Measurements from ENCODE around the gene AQP2.

The AQP2 gene

GRCh38 chr12:49962861-49963765, 12.6 kb downstream of the AQP2 start:
- TF ChIP-seq PPARA (CRISPR knock-in tag; IDR thresholded peaks at IDR 0.05; ENCODE audit: borderline replicate concordance) (no peak), ESRRG (CRISPR knock-in tag; IDR thresholded peaks at IDR 0.05) (no peak), ZNF8 (CRISPR knock-in tag; IDR thresholded peaks at IDR 0.05) (no peak), ZFP3 (CRISPR knock-in tag; IDR thresholded peaks at IDR 0.05) (no peak), PATZ1 (CRISPR knock-in tag; IDR thresholded peaks at IDR 0.05; ENCODE audit: borderline replicate concordance) (no peak)
- ATAC-seq, result peak; percentile 55

- ATAC-seq, result no peak
Observed at GRCh38 chr12:49963976-49964815, 13.7 kb downstream of the AQP2 start.

GRCh38 chr12:49964849-49965624, 14.5 kb downstream of the AQP2 start:
- ATAC-seq, result no peak

More at GRCh38 chr12:49963976-49964815, 13.7 kb downstream of the AQP2 start:
- no peak for TF ChIP-seq CSRNP3 (CRISPR knock-in tag; IDR thresholded peaks at IDR 0.05)
- TF ChIP-seq ZC3H10 (CRISPR knock-in tag; IDR thresholded peaks at IDR 0.05), result no peak
- TF ChIP-seq ARNTL (CRISPR knock-in tag; IDR thresholded peaks at IDR 0.05; ENCODE audit: borderline replicate concordance, low read depth), result no peak
- no peak for TF ChIP-seq TOX (CRISPR knock-in tag; IDR thresholded peaks at IDR 0.05; ENCODE audit: borderline replicate concordance)
- no peak for TF ChIP-seq OSR1 (CRISPR knock-in tag; IDR thresholded peaks at IDR 0.05)
- no peak for TF ChIP-seq CREB5 (CRISPR knock-in tag; IDR thresholded peaks at IDR 0.05; ENCODE audit: low read depth)
- TF ChIP-seq GLIS3 (CRISPR knock-in tag; IDR thresholded peaks at IDR 0.05), result no peak
- TF ChIP-seq SNAI2 (CRISPR knock-in tag; IDR thresholded peaks at IDR 0.05), result no peak
- no peak for TF ChIP-seq ZFP30 (CRISPR knock-in tag; IDR thresholded peaks at IDR 0.05)

More at GRCh38 chr12:49964849-49965624, 14.5 kb downstream of the AQP2 start:
- TF ChIP-seq ZNF70 (CRISPR knock-in tag; IDR thresholded peaks at IDR 0.05), result no peak
- no peak for TF ChIP-seq CREB5 (CRISPR knock-in tag; IDR thresholded peaks at IDR 0.05; ENCODE audit: low read depth)
- no peak for TF ChIP-seq CSRNP3 (CRISPR knock-in tag; IDR thresholded peaks at IDR 0.05)
- TF ChIP-seq POU6F1 (CRISPR knock-in tag; IDR thresholded peaks at IDR 0.05; ENCODE audit: borderline replicate concordance, low read depth), result no peak
- TF ChIP-seq ZNF8 (CRISPR knock-in tag; IDR thresholded peaks at IDR 0.05), result no peak
- TF ChIP-seq RARB (CRISPR knock-in tag; IDR thresholded peaks at IDR 0.05), result no peak
- TF ChIP-seq GLIS3 (CRISPR knock-in tag; IDR thresholded peaks at IDR 0.05), result no peak
- no peak for TF ChIP-seq ARNTL (CRISPR knock-in tag; IDR thresholded peaks at IDR 0.05; ENCODE audit: borderline replicate concordance, low read depth)
- no peak for TF ChIP-seq PATZ1 (CRISPR knock-in tag; IDR thresholded peaks at IDR 0.05; ENCODE audit: borderline replicate concordance)
- no peak for TF ChIP-seq OSR1 (CRISPR knock-in tag; IDR thresholded peaks at IDR 0.05)
- no peak for TF ChIP-seq ZFP3 (CRISPR knock-in tag; IDR thresholded peaks at IDR 0.05)
- TF ChIP-seq PPARA (CRISPR knock-in tag; IDR thresholded peaks at IDR 0.05; ENCODE audit: borderline replicate concordance), result no peak
- no peak for TF ChIP-seq ISL1 (CRISPR knock-in tag; IDR thresholded peaks at IDR 0.05)
- no peak for TF ChIP-seq ZNF565 (CRISPR knock-in tag; conservative IDR thresholded peaks at IDR 0.05; ENCODE audit: low read depth)
- TF ChIP-seq SNAI2 (CRISPR knock-in tag; IDR thresholded peaks at IDR 0.05), result no peak
